SK-N-SH (cell line): ENCODE results near the gene C1QTNF8. TPM values are rescaled to one million over a fixed set of nuclear protein-coding genes. Genes with fewer than 3 reads are reported as not detected.

Source experiments
- CTCF ChIA-PET: fragments of 300-600, 350-600 bp; formaldehyde crosslinking; extraction: SDS; loops from one replicate; lab custom pipeline; 2021; lab: Yijun Ruan, JAX
- POLR2A ChIA-PET: fragments of 350-600 bp; sonication (Branson Sonifier 250); formaldehyde crosslinking; extraction: SDS; loops from one replicate; lab custom pipeline; 2020; ENCODE audit warnings: antibody characterized with exemption, inconsistent platforms; lab: Yijun Ruan, JAX
- DNase-seq: peaks from one replicate; pipeline ENCODE4 v3.0.0; 2012
- H2AFZ ChIP-seq: fragments of 200-600 bp; sonication (generic); 2 replicates; pipeline ENCODE4 v1.8.1; 2016; ENCODE audit warnings: antibody characterized with exemption, mild to moderate bottlenecking, low read depth
- H3F3A ChIP-seq: fragments of 200-600 bp; sonication (generic); replicated peaks from 2 replicates; pipeline ENCODE3; 2016; ENCODE audit warnings: antibody characterized with exemption, mild to moderate bottlenecking; ENCODE audit not compliant: insufficient read depth
- H3K27ac ChIP-seq, 2 experiments: fragments of 200-500 bp in 1 of 2; fragments of 200-600 bp in 1 of 2; sonication (Bioruptor generic) in 1 of 2; sonication (generic), shearing (Covaris generic) in 1 of 2; 2 replicates each; pipeline versions ENCODE4 v1.5.1 to v1.6.1; 2014 to 2016; ENCODE audit warnings: low read depth in 2 of 2, inconsistent platforms in 1 of 2, low read length in 1 of 2, mild to moderate bottlenecking in 1 of 2, mixed read lengths in 1 of 2
- H3K27me3 ChIP-seq: fragments of 200-600 bp; sonication (generic), shearing (Covaris generic); 2 replicates; pipeline ENCODE4 v1.6.1; 2016; ENCODE audit warnings: mixed run types; ENCODE audit not compliant: insufficient read depth
- H3K36me3 ChIP-seq, 2 experiments: fragments of 200-500 bp in 1 of 2; fragments of 200-600 bp in 1 of 2; sonication (Bioruptor generic) in 1 of 2; sonication (generic) in 1 of 2; replicated peaks in 1 of 2; 2 replicates each; pipeline versions ENCODE3 to v1.5.1; 2014 to 2016; ENCODE audit warnings: low read length in 1 of 2, mild to moderate bottlenecking in 1 of 2; ENCODE audit not compliant: insufficient read depth in 2 of 2, control insufficient read depth in 1 of 2
- H3K4me1 ChIP-seq, 2 experiments: fragments of 200-500 bp in 1 of 2; fragments of 200-600 bp in 1 of 2; sonication (Bioruptor generic) in 1 of 2; sonication (generic), shearing (Covaris generic) in 1 of 2; 2 replicates each; pipeline versions ENCODE4 v1.5.1 to v1.6.1; 2014 to 2016; ENCODE audit warnings: low read depth in 1 of 2, low read length in 1 of 2, mixed run types in 1 of 2; ENCODE audit not compliant: insufficient read depth in 2 of 2, control insufficient read depth in 1 of 2
- H3K4me2 ChIP-seq: fragments of 200-600 bp; sonication (generic), shearing (Covaris generic); 2 replicates; pipeline ENCODE4 v1.6.1; 2017; ENCODE audit warnings: mixed run types
- H3K4me3 ChIP-seq, 2 experiments: fragments of 200-500 bp in 1 of 2; fragments of 200-600 bp in 1 of 2; sonication (Bioruptor generic) in 1 of 2; sonication (generic), shearing (Covaris generic) in 1 of 2; 2 replicates each; pipeline versions ENCODE4 v1.5.1 to v1.8.1; 2014 to 2016; ENCODE audit warnings: low read depth in 2 of 2, inconsistent platforms in 1 of 2, low read length in 1 of 2, mild to moderate bottlenecking in 1 of 2, mixed read lengths in 1 of 2, moderate library complexity in 1 of 2
- H3K79me2 ChIP-seq: fragments of 200-600 bp; sonication (generic); 2 replicates; pipeline ENCODE4 v1.8.1; 2017; ENCODE audit warnings: mild to moderate bottlenecking; ENCODE audit not compliant: insufficient read depth
- H3K9ac ChIP-seq: fragments of 200-600 bp; sonication (generic); 2 replicates; pipeline ENCODE4 v1.6.1; 2017; ENCODE audit warnings: mixed run types
- H3K9me2 ChIP-seq: fragments of 200-600 bp; sonication (generic); 2 replicates; pipeline ENCODE4 v1.6.1; 2017; ENCODE audit warnings: mixed run types
- H3K9me3 ChIP-seq: fragments of 200-600 bp; sonication (generic); 2 replicates; pipeline ENCODE4 v1.6.1; 2017; ENCODE audit warnings: mixed run types, mild to moderate bottlenecking, moderate library complexity
- H4K20me1 ChIP-seq: fragments of 200-600 bp; sonication (generic); 2 replicates; pipeline ENCODE4 v1.6.1; 2017; ENCODE audit warnings: mild to moderate bottlenecking, mixed run types; ENCODE audit not compliant: insufficient read depth
- CHD2 ChIP-seq: fragments of 150-350 bp; IDR thresholded peaks from 2 replicates; pipeline ENCODE4 v1.6.1; 2018; ENCODE audit warnings: low read length; ENCODE audit not compliant: partially characterized antibody
- ELF1 ChIP-seq: IDR thresholded peaks from 2 replicates; pipeline ENCODE4 v1.4.0; 2012
- FOSL2 ChIP-seq: IDR thresholded peaks from 2 replicates; pipeline ENCODE4 v1.4.0; 2012; ENCODE audit warnings: low read depth, mild to moderate bottlenecking, moderate library complexity, borderline replicate concordance
- FOXM1 ChIP-seq: IDR thresholded peaks from 2 replicates; pipeline ENCODE4 v1.4.0; 2012; ENCODE audit warnings: low read depth, mild to moderate bottlenecking
- GABPA ChIP-seq: IDR thresholded peaks from 2 replicates; pipeline ENCODE4 v1.4.0; 2012; ENCODE audit warnings: low read depth, mild to moderate bottlenecking
- GATA2 ChIP-seq: sonication (generic); formaldehyde crosslinking; IDR thresholded peaks from 2 replicates; pipeline ENCODE4 v1.5.0; 2020; ENCODE audit warnings: mild to moderate bottlenecking, missing genetic modification reagents
- JUND ChIP-seq: IDR thresholded peaks from 2 replicates; pipeline ENCODE4 v1.4.0; 2012
- MXI1 ChIP-seq: IDR thresholded peaks from 2 replicates; pipeline ENCODE4 v1.6.1; 2012; ENCODE audit warnings: mild to moderate bottlenecking, low read depth, low read length, improper control_type of control experiment
- NRF1 ChIP-seq: IDR thresholded peaks from 2 replicates; pipeline ENCODE4 v1.6.1; 2012; ENCODE audit warnings: low read depth, mild to moderate bottlenecking, low read length
- POLR2AphosphoS5 ChIP-seq: IDR thresholded peaks from 2 replicates; pipeline ENCODE4 v1.6.1; 2012; ENCODE audit warnings: low read depth, low read length
- RFX5 ChIP-seq: IDR thresholded peaks from 2 replicates; pipeline ENCODE4 v1.6.1; 2012; ENCODE audit warnings: mild to moderate bottlenecking, improper control_type of control experiment, low read length
- SIN3A ChIP-seq: IDR thresholded peaks from 2 replicates; pipeline ENCODE4 v1.6.1; 2012; ENCODE audit warnings: low read depth, mild to moderate bottlenecking, low read length, moderate library complexity, borderline replicate concordance
- SMC3 ChIP-seq: IDR thresholded peaks from 2 replicates; pipeline ENCODE4 v1.6.1; 2012; ENCODE audit warnings: low read depth, low read length, improper control_type of control experiment
- TAF1 ChIP-seq: IDR thresholded peaks from 2 replicates; pipeline ENCODE4 v1.6.1; 2012; ENCODE audit warnings: low read depth, mild to moderate bottlenecking, low read length, moderate library complexity, borderline replicate concordance
- YY1 ChIP-seq: IDR thresholded peaks from 2 replicates; pipeline ENCODE4 v1.4.0; 2012; ENCODE audit warnings: low read depth, mild to moderate bottlenecking
- WGBS: methylation state at CpG from one replicate; pipeline ENCODE4 v1.1.6; 2017; ENCODE audit warnings: low lambda C conversion rate; 5-methylcytosine and 5-hydroxymethylcytosine counted together
- polyA plus RNA-seq, 3 experiments: library from polyadenylated mRNA; depleted of rRNA; stranded (reverse); fragments of >200 nt; gene quantifications; 2 replicates each; pipeline ENCODE4 v1.2.3, GENCODE V29; 2012
- TF ChIP-seq, protein P1 (sequence below): IDR thresholded peaks from 2 replicates; pipeline ENCODE4 v1.6.1; 2012; ENCODE audit warnings: mild to moderate bottlenecking, low read depth, low read length, moderate library complexity
- TF ChIP-seq, protein P2 (sequence below): IDR thresholded peaks from 2 replicates; pipeline ENCODE4 v1.4.0; 2012; ENCODE audit warnings: low read depth
- TF ChIP-seq, protein P3 (sequence below): IDR thresholded peaks from 2 replicates; pipeline ENCODE4 v1.4.0; 2012; ENCODE audit warnings: low read depth, borderline replicate concordance
- TF ChIP-seq, protein P4 (sequence below): fragments of 150-350 bp; IDR thresholded peaks from 2 replicates; pipeline ENCODE4 v1.6.1; 2017; ENCODE audit warnings: antibody characterized with exemption, low read length, low read depth, borderline replicate concordance

Gene C1QTNF8
- polyA plus RNA-seq, 1 of the 3 experiments (the other 2 are of a cell fraction), result not detected

DNA sequence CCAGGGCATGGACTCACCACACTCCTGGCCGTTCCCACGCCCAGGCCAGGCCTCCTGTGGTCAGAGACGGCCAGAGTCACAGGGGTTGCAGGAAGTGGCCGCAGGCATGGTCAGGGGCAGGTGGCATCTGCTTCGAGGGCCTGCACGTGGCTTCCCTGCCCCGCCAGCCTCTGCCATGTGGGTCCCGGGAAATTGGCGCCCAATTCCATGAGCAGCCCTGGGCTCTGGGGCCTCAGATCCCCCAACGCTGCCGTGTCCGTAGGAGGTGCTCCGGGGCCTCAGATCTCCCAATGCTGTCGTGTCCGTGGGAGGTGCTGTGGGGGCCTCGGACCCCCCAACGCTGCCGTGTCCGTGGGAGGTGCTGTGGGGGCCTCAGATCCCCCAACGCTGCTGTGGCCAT is 33.1 kb downstream of the C1QTNF8 start:
- Histone ChIP-seq H3K79me2 (no peaks in the 10 kb centered on the region), H3K9me3 (no peaks in the 10 kb centered on the region), H3K36me3 (no peaks in the 10 kb centered on the region), H3K9me2 (no peaks in the 10 kb centered on the region), H3F3A (no peaks in the 10 kb centered on the region), H3K4me1 (no peaks in the 10 kb centered on the region), H3K4me3 (no peak overlapping the region), H3K27me3 (peaks cover 71% of the 10 kb centered on the region), H3K27ac (no peak overlapping the region), H3K9ac (no peak overlapping the region), H3K4me2 (no peak overlapping the region), H2AFZ (no peak overlapping the region), H4K20me1 (no peaks in the 10 kb centered on the region)
- ChIA-PET CTCF (interaction anchor here (1.1 to 3.7 kb wide), 3 partner anchors 7 to 250 kb away, joined by 3 to 18 read pairs (median 4); no protein-coding TSS in a partner anchor), POLR2A (no interaction called here)
- 23% methylated on average over 10 of the region's 20 CpGs for WGBS
- TF ChIP-seq NRF1 (no peak), JUND (no peak), TAF1 (no peak), GABPA (no peak), SMC3 (no peak), MXI1 (no peak), CHD2 (no peak), RFX5 (no peak), FOXM1 (no peak), SIN3A (no peak), ELF1 (no peak), GATA2 (CRISPR knock-in tag) (no peak), YY1 (no peak), POLR2AphosphoS5 (no peak), FOSL2 (no peak)
- TF ChIP-seq, protein P1, sequence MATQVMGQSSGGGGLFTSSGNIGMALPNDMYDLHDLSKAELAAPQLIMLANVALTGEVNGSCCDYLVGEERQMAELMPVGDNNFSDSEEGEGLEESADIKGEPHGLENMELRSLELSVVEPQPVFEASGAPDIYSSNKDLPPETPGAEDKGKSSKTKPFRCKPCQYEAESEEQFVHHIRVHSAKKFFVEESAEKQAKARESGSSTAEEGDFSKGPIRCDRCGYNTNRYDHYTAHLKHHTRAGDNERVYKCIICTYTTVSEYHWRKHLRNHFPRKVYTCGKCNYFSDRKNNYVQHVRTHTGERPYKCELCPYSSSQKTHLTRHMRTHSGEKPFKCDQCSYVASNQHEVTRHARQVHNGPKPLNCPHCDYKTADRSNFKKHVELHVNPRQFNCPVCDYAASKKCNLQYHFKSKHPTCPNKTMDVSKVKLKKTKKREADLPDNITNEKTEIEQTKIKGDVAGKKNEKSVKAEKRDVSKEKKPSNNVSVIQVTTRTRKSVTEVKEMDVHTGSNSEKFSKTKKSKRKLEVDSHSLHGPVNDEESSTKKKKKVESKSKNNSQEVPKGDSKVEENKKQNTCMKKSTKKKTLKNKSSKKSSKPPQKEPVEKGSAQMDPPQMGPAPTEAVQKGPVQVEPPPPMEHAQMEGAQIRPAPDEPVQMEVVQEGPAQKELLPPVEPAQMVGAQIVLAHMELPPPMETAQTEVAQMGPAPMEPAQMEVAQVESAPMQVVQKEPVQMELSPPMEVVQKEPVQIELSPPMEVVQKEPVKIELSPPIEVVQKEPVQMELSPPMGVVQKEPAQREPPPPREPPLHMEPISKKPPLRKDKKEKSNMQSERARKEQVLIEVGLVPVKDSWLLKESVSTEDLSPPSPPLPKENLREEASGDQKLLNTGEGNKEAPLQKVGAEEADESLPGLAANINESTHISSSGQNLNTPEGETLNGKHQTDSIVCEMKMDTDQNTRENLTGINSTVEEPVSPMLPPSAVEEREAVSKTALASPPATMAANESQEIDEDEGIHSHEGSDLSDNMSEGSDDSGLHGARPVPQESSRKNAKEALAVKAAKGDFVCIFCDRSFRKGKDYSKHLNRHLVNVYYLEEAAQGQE, result no peak
- TF ChIP-seq, protein P2, sequence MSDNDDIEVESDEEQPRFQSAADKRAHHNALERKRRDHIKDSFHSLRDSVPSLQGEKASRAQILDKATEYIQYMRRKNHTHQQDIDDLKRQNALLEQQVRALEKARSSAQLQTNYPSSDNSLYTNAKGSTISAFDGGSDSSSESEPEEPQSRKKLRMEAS, result no peak
- TF ChIP-seq, protein P3, sequence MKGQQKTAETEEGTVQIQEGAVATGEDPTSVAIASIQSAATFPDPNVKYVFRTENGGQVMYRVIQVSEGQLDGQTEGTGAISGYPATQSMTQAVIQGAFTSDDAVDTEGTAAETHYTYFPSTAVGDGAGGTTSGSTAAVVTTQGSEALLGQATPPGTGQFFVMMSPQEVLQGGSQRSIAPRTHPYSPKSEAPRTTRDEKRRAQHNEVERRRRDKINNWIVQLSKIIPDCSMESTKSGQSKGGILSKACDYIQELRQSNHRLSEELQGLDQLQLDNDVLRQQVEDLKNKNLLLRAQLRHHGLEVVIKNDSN, result no peak
- TF ChIP-seq, protein P4, sequence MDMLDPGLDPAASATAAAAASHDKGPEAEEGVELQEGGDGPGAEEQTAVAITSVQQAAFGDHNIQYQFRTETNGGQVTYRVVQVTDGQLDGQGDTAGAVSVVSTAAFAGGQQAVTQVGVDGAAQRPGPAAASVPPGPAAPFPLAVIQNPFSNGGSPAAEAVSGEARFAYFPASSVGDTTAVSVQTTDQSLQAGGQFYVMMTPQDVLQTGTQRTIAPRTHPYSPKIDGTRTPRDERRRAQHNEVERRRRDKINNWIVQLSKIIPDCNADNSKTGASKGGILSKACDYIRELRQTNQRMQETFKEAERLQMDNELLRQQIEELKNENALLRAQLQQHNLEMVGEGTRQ, result no peak
- DNase-seq, result no peak
